Neural cell (in vitro differentiated cells): ENCODE data around the gene PAX3. TPM values are rescaled to one million over a fixed set of nuclear protein-coding genes. Genes with fewer than 3 reads are reported as not detected.

ENCODE experiments used
- H2AFZ ChIP-seq: fragments of 200-600, 300-800 bp; sonication (generic), shearing (Covaris generic); 2 replicates; pipeline ENCODE4 v1.6.0; 2014; ENCODE audit warnings: low read depth, mild to moderate bottlenecking, antibody characterized with exemption, low read length, moderate library complexity
- H3F3A ChIP-seq: fragments of 200-600 bp; shearing (Covaris generic); 2 replicates; pipeline ENCODE4 v1.6.1; 2016; ENCODE audit warnings: mild to moderate bottlenecking, moderate library complexity, mixed read lengths, antibody characterized with exemption, low read length; ENCODE audit not compliant: insufficient read depth, poor library complexity, severe bottlenecking
- H3K27ac ChIP-seq: fragments of 200-600, 300-800 bp; sonication (generic), shearing (Covaris generic); 2 replicates; pipeline ENCODE4 v1.5.1; 2014; ENCODE audit warnings: mild to moderate bottlenecking, low read length, moderate library complexity
- H3K27me3 ChIP-seq: fragments of 300-800, 200-600 bp; sonication (generic), shearing (Covaris generic); 2 replicates; pipeline ENCODE4 v1.6.0; 2014; ENCODE audit warnings: mild to moderate bottlenecking, low read depth, low read length, moderate library complexity; ENCODE audit not compliant: insufficient read depth
- H3K36me3 ChIP-seq: fragments of 300-800, 200-600 bp; sonication (generic), shearing (Covaris generic); 2 replicates; pipeline ENCODE4 v1.5.1; 2014; ENCODE audit warnings: mild to moderate bottlenecking, antibody characterized with exemption, low read length, moderate library complexity; ENCODE audit not compliant: insufficient read depth
- H3K4me2 ChIP-seq: fragments of 300-800, 200-600 bp; sonication (generic), shearing (Covaris generic); 2 replicates; pipeline ENCODE4 v1.6.0; 2014; ENCODE audit warnings: mild to moderate bottlenecking, low read length
- H3K4me3 ChIP-seq: fragments of 300-800, 200-600 bp; sonication (generic), shearing (Covaris generic); 2 replicates; pipeline ENCODE4 v1.5.1; 2014; ENCODE audit warnings: mild to moderate bottlenecking, low read length, moderate library complexity
- H3K79me2 ChIP-seq: fragments of 200-600 bp; shearing (Covaris generic); replicated peaks from 2 replicates; pipeline ENCODE4 v1.6.0; 2014; ENCODE audit warnings: mild to moderate bottlenecking, low read length, moderate library complexity; ENCODE audit not compliant: insufficient read depth
- H3K9ac ChIP-seq: fragments of 300-800, 200-600 bp; sonication (generic), shearing (Covaris generic); 2 replicates; pipeline ENCODE4 v1.6.1; 2016; ENCODE audit warnings: mild to moderate bottlenecking, low read length, mixed read lengths
- H3K9me2 ChIP-seq: fragments of 200-600 bp; shearing (Covaris generic); 2 replicates; pipeline ENCODE4 v1.6.1; 2016; ENCODE audit warnings: mild to moderate bottlenecking, low read length, mixed read lengths; ENCODE audit not compliant: insufficient read depth
- H3K9me3 ChIP-seq: fragments of 200-600, 300-800 bp; sonication (generic), shearing (Covaris generic); 2 replicates; pipeline ENCODE4 v1.6.1; 2016; ENCODE audit warnings: mild to moderate bottlenecking, mixed run types, low read length, moderate library complexity, mixed read lengths
- H4K20me1 ChIP-seq: fragments of 200-600 bp; shearing (Covaris generic); 2 replicates; pipeline ENCODE4 v1.6.1; 2016; ENCODE audit warnings: mild to moderate bottlenecking, mixed run types; ENCODE audit not compliant: insufficient read depth
- CTCF ChIP-seq: fragments of 450-650 bp; IDR thresholded peaks from 2 replicates; pipeline ENCODE4 v1.5.1; 2014; ENCODE audit warnings: antibody characterized with exemption, mild to moderate bottlenecking, moderate library complexity; ENCODE audit not compliant: poor library complexity, severe bottlenecking
- EP300 ChIP-seq: fragments of 450-650 bp; conservative IDR thresholded peaks from 2 replicates; pipeline ENCODE4 v1.6.1; 2014; ENCODE audit warnings: antibody characterized with exemption, mild to moderate bottlenecking, moderate library complexity; ENCODE audit not compliant: poor library complexity, severe bottlenecking
- EZH2 ChIP-seq: fragments of 200-600, 300-800 bp; shearing (Covaris generic), sonication (generic); IDR thresholded peaks from 2 replicates; pipeline ENCODE4 v1.6.1; 2014; ENCODE audit warnings: antibody characterized with exemption, low read length, borderline replicate concordance, mild to moderate bottlenecking; ENCODE audit not compliant: insufficient read depth, poor library complexity, severe bottlenecking
- POLR2AphosphoS5 ChIP-seq: IDR thresholded peaks from 2 replicates; pipeline ENCODE4 v1.6.1; 2012
- RAD21 ChIP-seq: fragments of 450-650 bp; conservative IDR thresholded peaks from 2 replicates; pipeline ENCODE4 v1.6.1; 2014; ENCODE audit warnings: antibody characterized with exemption, mild to moderate bottlenecking, moderate library complexity
- REST ChIP-seq: IDR thresholded peaks from 2 replicates; pipeline ENCODE4 v1.6.1; 2012; ENCODE audit warnings: borderline replicate concordance
- SMC3 ChIP-seq: fragments of 450-650 bp; conservative IDR thresholded peaks from 2 replicates; pipeline ENCODE4 v1.6.1; 2014; ENCODE audit warnings: antibody characterized with exemption, mild to moderate bottlenecking, moderate library complexity; ENCODE audit not compliant: poor library complexity
- polyA plus RNA-seq: library from polyadenylated mRNA; depleted of rRNA; stranded (reverse); fragments of >200 nt; gene quantifications from 2 replicates; pipeline ENCODE4 v1.2.3, GENCODE V29; 2014

The PAX3 gene
- polyA plus RNA-seq, 1 donor from 2014 or later: not detected

- peaks cover 100% of the 10 kb centered on the region for H3K27me3 ChIP-seq
- no peaks in the 10 kb centered on the region for H3K36me3 ChIP-seq
- H3K9me3 ChIP-seq: no peaks in the 10 kb centered on the region
- H3K9ac ChIP-seq: no peak overlapping the region
- H4K20me1 ChIP-seq: no peaks in the 10 kb centered on the region
- no peaks in the 10 kb centered on the region for H3K9me2 ChIP-seq
- no peaks in the 10 kb centered on the region for H3K79me2 ChIP-seq
- no peak overlapping the region for H3K4me2 ChIP-seq
- H2AFZ ChIP-seq: no peak overlapping the region
- H3K4me3 ChIP-seq: no peak overlapping the region
- no peak overlapping the region for H3K27ac ChIP-seq
- no peaks in the 10 kb centered on the region for H3F3A ChIP-seq
- TF ChIP-seq POLR2AphosphoS5: no peak
- no peak for TF ChIP-seq RAD21
- TF ChIP-seq EP300: no peak
- no peak for TF ChIP-seq CTCF
- TF ChIP-seq SMC3: no peak
- TF ChIP-seq REST: no peak
Measured at GRCh38 chr2:222307978-222308730, 9.4 kb upstream of the PAX3 start.

GRCh38 chr2:222307143-222307756 is 8.5 kb upstream of the PAX3 start:
- Histone ChIP-seq H3K27me3 (peaks cover 100% of the 10 kb centered on the region), H3K4me3 (no peak overlapping the region), H3K9me3 (no peaks in the 10 kb centered on the region), H3K4me2 (no peak overlapping the region), H3K36me3 (no peaks in the 10 kb centered on the region), H3F3A (no peaks in the 10 kb centered on the region), H2AFZ (no peak overlapping the region), H4K20me1 (no peaks in the 10 kb centered on the region), H3K79me2 (no peaks in the 10 kb centered on the region), H3K9ac (no peak overlapping the region), H3K9me2 (no peaks in the 10 kb centered on the region), H3K27ac (no peak overlapping the region)
- no peak for TF ChIP-seq SMC3
- TF ChIP-seq EZH2: peak; percentile 46
